Measurements from ENCODE around the gene DNM1L.

The DNM1L gene

DNA sequence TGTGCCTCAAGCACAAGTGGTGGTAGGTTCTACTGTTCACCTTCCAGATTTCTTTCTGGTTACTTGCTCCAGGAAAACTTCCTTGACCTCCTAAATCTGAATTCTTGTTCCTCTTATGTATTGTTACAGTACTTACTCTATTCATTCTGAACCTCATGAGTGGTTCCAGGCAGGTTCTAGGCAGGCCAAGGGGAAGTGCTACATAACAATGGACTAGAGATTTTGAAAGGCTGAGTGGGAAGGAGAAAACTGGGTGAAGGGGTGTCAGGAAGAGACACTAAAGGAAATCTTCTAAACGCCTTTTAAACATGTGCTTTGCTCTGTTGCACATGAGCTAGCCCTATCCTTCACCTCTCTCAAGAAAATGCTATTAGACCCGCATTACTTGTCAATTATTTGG is 75.0 kb downstream of the DNM1L start:
- in situ Hi-C loops (cut with MboI; ENCODE audit: low sequenced_read_pairs): loop anchor here (10.0 kb wide), 1 partner anchor 1271 kb away; the partner anchor contains the start of gene ALG10

DNA sequence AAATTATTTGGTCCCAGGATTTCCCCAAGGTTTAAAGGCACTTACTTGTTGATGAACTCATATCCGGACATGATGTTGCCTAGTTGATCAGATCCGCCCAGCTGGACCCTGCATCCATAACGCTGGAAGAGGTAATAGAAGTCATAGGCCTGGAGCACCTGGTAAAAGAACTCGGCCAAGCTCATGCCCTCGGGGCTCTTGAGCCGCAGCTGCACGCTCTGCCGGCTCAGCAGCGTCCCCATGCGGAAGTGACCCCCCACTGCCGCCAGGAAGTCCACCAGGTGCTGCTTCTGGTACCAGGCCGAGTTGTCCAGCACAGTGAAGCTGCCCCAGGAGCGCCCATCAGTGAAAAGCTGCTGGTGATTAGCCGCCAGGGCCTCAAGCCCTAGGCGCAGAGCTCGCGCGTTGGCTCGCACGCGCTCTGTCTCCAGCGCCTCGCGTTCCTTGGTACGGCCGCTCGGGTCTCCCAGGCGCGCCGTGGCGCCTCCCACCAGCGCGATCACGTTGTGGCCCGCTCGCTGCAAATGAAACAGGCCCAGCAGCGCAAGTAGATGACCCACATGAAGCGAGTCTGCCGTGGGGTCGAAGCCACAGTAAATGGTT is 76.1 kb downstream of the DNM1L start:
- in situ Hi-C loops (cut with MboI; ENCODE audit: low sequenced_read_pairs): loop anchor here (10.0 kb wide), 1 partner anchor 1270 kb away; the partner anchor contains the start of gene ALG10

- in situ Hi-C loops (cut with MboI; ENCODE audit: low sequenced_read_pairs): loop anchor here (10.0 kb wide), 1 partner anchor 1269 kb away; the partner anchor contains the start of gene ALG10
Observed at GRCh38 chr12:32755654-32756475, 76.8 kb downstream of the DNM1L start, which contains the start of gene YARS2. TSS of gene YARS2 (minus strand) at chr12:32755897. CDS start at chr12:32755874, 23 bp downstream.

GRCh38 chr12:32756476-32757066 is 77.5 kb downstream of the DNM1L start:
- in situ Hi-C loops (cut with MboI; ENCODE audit: low sequenced_read_pairs): loop anchor here (10.0 kb wide), 1 partner anchor 1268 kb away; the partner anchor contains the start of gene ALG10

- in situ Hi-C loops (cut with MboI; ENCODE audit: low sequenced_read_pairs): loop anchor here (10.0 kb wide), 1 partner anchor 1268 kb away; the partner anchor contains the start of gene ALG10
Observed at GRCh38 chr12:32757157-32757556, 78.1 kb downstream of the DNM1L start.

- in situ Hi-C loops (cut with MboI; ENCODE audit: low sequenced_read_pairs): no loop called here
Observed at GRCh38 chr12:32761716-32762115, 82.6 kb downstream of the DNM1L start.

DNA sequence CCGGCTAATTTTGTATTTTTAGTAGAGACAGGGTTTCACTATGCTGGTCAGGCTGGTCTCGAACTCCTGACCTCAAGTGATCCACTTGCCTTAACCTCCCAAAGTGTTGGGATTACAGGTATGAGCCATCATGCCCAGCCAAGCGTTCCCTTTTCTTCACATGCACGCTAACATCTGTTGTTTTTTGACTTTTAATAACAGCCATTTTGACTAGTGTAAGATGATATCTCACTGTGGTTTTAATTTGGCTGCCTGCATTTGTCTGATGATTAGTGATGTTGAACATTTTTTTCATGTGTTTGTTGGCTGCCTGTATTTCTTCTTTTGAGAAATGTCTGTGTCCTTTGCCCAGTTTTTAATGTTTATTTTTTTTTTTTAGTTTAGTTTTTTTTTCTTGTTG is 86.8 kb downstream of the DNM1L start:
- in situ Hi-C loops (cut with MboI; ENCODE audit: low sequenced_read_pairs): no loop called here

DNA sequence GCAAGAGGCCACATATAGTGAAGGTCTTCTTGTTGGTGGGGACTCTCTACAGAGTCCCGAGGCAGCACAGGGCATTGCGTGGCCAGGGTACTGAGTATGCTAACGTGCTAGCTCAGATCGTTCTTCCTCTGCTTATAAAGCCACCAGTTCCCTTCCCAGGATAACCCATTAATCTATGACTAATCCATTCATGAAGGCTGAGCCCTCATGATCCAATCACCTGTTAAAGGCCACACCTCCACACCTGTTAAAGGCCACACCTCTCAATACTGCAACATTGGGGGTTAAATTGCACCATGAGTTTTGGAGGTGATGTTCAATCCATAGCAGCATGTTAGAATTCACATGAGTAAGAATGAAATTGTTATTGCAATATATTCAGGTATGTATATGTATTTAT is 89.4 kb downstream of the DNM1L start:
- in situ Hi-C loops (cut with MboI; ENCODE audit: low sequenced_read_pairs): no loop called here

GRCh38 chr12:32770141-32770540 is 91.0 kb downstream of the DNM1L start:
- in situ Hi-C loops (cut with MboI; ENCODE audit: low sequenced_read_pairs): no loop called here

DNA sequence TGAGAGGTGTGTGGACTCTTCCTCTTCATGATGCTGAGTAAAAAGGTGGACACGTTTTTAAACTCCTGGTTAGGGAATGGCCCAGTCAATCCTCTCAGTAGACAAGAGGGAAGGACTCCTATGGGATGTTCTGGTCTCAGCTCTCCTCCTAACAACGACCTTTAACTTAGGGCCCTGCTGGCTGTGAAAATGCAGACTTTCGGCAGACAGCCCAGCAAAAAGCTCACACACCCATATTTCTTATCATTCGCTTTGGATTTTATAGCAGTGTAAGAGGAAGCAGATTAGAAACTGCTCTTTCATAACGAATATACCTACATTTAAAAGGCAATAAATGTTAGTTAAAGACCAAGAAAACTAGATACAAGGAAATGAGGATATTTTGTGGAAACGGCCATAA is 94.6 kb downstream of the DNM1L start:
- in situ Hi-C loops (cut with MboI; ENCODE audit: low sequenced_read_pairs): no loop called here

GRCh38 chr12:32776258-32776657 is 97.2 kb downstream of the DNM1L start:
- in situ Hi-C loops (cut with MboI; ENCODE audit: low sequenced_read_pairs): no loop called here

- in situ Hi-C loops (cut with MboI; ENCODE audit: low sequenced_read_pairs): no loop called here
Observed at GRCh38 chr12:32777159-32777558, 98.1 kb downstream of the DNM1L start.

GRCh38 chr12:32777691-32778175 is 98.6 kb downstream of the DNM1L start:
- in situ Hi-C loops (cut with MboI; ENCODE audit: low sequenced_read_pairs): no loop called here

- in situ Hi-C loops (cut with MboI; ENCODE audit: low sequenced_read_pairs): no loop called here
Observed at GRCh38 chr12:32780071-32780470, 101.0 kb downstream of the DNM1L start.

GRCh38 chr12:32783029-32783428 is 103.9 kb downstream of the DNM1L start:
- in situ Hi-C loops (cut with MboI; ENCODE audit: low sequenced_read_pairs): no loop called here

DNA sequence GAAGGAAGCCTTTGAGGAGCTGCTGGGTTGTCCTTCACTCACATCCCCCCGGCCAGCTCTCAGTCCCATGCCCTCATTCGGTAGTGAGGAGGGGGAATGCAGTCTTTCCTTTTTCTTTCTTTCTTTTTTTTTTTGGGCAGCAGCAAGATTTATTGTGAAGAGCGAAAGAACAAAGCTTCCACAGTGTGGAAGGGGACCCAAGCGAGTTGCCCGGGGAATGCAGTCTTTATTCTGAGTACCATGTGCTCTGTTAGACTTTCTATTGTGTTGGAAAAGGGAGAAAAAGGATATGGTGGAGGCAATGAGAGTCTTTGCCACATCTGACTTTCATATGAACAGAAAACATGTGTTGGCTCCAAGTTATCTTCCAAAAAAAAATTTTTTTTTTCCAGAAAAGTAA is 106.5 kb downstream of the DNM1L start:
- in situ Hi-C loops (cut with MboI; ENCODE audit: low sequenced_read_pairs): no loop called here

DNA sequence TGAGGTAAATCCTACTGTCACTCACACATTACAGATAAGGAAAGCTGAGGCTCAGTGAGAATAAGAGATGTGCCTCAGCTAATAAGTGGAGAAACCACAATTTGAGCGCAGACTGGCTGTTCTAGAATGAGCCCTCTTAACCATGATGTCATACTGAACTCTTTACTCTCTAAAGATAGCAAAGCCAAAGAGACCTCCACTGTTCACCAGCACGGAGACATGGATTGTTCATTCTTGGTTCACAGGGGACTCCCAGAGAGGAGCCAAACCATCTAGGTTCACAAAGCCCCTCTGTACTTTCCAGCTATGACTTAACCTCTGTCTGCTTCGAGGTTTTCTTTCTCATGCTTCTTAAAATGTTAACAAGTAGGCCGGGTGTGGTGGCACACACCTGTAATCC is 109.3 kb downstream of the DNM1L start:
- in situ Hi-C loops (cut with MboI; ENCODE audit: low sequenced_read_pairs): no loop called here

- in situ Hi-C loops (cut with MboI; ENCODE audit: low sequenced_read_pairs): no loop called here
Observed at GRCh38 chr12:32789446-32789845, 110.3 kb downstream of the DNM1L start.

GRCh38 chr12:32789916-32790315 is 110.8 kb downstream of the DNM1L start:
- in situ Hi-C loops (cut with MboI; ENCODE audit: low sequenced_read_pairs): no loop called here

GRCh38 chr12:32794281-32794680 is 115.2 kb downstream of the DNM1L start:
- in situ Hi-C loops (cut with MboI; ENCODE audit: low sequenced_read_pairs): no loop called here

Data from HL-60/S4 treated with phorbol 12-myristate 13-acetate at 8.2 ng/mL for 4 days and 3 days (cell line).